ENCODE data around the gene SLC7A6OS. TPM values are rescaled to one million over a fixed set of nuclear protein-coding genes. Genes with fewer than 3 reads are reported as not detected.

The SLC7A6OS gene
- total RNA-seq, 1 experiment from 2014 or later = 11.5 TPM

DNA sequence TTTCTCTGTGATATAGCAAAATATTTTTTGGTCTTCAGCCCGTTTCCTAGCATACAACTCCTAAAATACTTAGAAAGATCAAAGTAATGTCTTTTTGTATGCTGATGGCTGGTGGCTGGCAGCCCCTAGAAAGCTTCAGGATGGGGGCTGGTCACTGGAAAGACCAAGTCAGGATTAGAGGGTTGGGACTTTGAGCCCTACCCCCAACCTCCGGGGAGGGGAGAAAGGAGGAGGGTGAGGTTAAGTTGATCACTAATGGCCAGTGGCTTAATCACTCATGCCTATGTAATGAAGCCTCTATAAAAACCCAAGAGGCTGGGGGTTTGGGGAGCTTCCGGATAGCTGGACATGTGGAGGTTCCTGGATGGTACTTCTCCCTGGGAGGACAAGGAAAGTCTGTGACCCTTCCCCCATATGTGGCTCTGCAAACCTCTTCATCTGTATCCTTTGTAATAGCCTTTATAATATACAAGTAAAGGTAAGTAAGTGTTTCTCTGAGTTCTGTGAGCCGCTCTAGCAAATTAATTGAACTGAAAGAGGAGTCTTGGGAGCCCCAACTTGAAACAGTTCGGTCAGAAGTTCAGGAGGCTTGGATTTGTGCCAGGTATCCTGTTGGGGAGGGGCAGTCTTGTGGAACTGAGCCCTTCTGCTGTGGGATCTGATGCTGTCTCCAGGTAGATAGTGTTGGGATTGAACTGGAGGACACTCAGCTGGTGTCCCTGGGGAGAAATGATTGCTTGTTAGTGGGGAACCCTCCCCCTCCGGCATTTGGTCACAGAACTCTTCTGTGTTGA is 42.9 kb downstream of the SLC7A6OS start:
- no peak overlapping the region for H3K27ac ChIP-seq
- H3K4me1 ChIP-seq = no peaks in the 10 kb centered on the region
- no peaks in the 10 kb centered on the region for H3K9me3 ChIP-seq (replicated peaks)
- DNase-seq = no peak
- no peak overlapping the region for H3K4me3 ChIP-seq
- no peaks in the 10 kb centered on the region for H3K36me3 ChIP-seq
- H3K27me3 ChIP-seq = no peaks in the 10 kb centered on the region

DNA sequence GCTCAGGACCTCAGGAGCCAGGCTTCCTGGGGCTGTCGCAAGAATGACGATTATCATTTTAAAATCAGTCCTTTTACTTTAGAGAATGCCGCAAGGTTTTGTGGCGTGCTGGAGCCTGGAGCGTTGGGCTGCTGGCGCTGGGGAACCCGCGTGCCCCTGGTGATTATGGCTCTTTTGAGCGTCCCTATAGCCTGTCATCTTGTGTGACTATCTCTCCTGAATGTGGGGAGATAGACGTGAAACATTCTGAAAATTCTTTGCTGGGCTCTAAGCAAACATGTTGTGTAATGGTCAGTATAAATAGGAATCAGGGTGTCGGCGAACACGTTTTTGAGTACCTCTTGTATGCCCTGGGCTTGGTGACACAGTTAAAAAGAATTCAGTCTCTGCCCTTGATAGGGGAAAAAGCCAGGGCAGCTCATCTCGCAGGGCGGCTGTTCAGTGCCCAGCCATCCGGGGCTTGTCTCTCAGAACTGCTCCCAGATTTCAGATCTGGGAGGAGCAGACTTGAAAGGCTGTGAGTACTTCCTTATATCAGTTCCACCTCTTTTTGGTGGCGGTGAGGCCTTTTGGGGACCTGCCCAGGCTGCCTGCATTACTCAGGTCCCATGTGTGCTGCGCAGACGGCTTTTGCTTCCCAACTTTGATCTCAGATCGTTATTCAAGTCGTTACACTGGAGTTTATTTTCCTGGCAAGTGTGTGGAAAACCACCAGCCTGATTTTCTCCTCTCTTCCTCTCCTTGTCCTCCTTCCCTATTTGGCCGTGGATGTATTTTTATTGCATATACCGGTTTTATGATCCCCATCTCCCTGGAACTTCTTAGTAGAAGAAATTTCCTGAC is 45.4 kb downstream of the SLC7A6OS start:
- Histone ChIP-seq H3K27ac (peak overlapping the region; percentile 62), H3K4me3 (peak overlapping the region; percentile 87), H3K27me3 (no peaks in the 10 kb centered on the region), H3K4me1 (no peaks in the 10 kb centered on the region), H3K36me3 (no peaks in the 10 kb centered on the region), H3K9me3 (replicated peaks) (no peaks in the 10 kb centered on the region)
- DNase-seq = peak; percentile 33 to 50

DNA sequence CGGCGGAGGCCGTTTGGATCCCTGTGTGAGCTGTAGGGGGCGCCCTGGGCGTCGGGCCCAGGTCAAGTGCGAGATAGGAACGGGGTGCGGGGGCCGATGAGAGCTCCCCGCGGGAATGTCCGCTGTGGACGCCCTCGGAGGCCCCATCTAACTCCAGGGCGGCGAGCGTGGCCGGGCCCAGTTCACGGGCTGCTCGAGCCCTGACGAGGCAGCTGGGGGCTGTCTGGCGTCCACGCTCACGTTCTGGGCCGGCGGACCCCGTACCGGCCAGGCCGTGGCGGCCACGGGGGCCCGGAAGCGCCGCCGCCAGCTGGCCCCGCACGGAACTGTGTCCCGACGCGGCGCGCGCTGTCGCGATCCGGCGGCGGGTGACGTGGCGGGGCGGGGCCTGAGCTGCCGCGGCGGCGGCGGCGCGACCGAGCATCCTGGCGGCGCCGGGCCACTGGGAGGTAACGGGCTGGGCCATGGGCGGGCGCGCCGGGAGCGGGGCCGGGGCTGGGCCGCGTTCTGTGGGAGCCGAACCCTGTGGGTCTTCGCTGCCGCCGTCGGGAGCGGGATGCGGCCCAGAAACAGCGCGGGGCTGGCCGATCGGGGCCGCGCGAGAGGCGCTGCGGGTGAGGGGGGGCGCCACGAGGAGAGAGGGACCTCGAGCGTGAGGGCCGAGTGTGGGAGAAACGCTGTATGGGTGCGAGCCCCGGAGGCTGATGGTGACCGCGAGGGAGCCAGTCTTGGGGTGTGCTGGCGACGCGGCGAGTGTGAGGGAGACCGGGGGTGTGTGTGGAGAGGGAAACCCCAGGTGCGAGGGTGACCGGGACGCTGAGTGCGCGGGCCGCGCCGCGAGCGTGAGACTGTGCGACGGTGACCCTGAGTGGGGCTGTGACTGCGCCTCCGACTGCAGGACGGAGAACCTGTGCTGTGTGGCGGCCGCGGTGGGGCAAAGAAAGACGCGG is 46.3 kb downstream of the SLC7A6OS start, which contains the start of gene SLC7A6:
Gene SLC7A6, plus strand, starts transcription at position 399 of the 950 bp plus-strand sequence. CDS start 10,201 bp downstream, outside the sequence.
- H3K36me3 ChIP-seq = no peaks in the 10 kb centered on the region
- H3K9me3 ChIP-seq (replicated peaks) = no peaks in the 10 kb centered on the region
- H3K27me3 ChIP-seq = no peaks in the 10 kb centered on the region
- peak within 1 kb of the TSS; percentile 62 for H3K27ac ChIP-seq
- peak; percentile 74 to 77 for DNase-seq
- no peaks in the 10 kb centered on the region for H3K4me1 ChIP-seq
- H3K4me3 ChIP-seq = peak within 1 kb of the TSS; percentile 87

DNA sequence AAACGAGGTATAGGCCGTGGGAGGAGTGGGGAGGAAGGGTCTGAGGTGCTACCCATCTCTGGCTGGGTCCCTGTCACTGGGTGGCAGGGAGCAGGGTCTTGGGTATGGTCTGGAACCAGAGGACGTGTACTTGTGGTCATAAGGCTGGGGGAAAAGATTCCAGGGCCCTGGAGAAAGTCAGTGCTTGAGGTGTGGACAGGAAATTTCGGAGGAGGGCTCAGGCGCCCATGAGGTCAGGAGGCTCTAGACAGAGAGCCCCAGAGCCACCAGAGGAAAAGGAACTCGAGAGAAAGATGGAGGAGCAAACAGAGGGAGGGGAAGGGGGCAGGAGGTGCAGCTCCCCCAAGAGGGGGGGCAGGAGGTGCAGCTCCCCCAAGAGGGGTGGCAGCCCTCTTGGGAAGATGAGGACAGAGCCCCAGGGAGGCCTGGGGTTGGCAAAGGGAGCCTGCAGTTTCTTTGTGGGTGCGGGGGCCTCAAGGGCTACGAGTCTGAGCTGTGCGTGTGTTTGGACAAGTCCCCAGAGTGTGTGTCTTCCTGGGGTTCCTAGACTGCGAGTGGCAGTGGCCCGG is 47.1 kb downstream of the SLC7A6OS start:
- Histone ChIP-seq H3K4me1 (no peaks in the 10 kb centered on the region), H3K27ac (peak overlapping the region; percentile 62), H3K36me3 (no peaks in the 10 kb centered on the region), H3K9me3 (replicated peaks) (no peaks in the 10 kb centered on the region), H3K4me3 (peak overlapping the region; percentile 87), H3K27me3 (no peaks in the 10 kb centered on the region)
- DNase-seq = no peak

GRCh38 chr16:68259007-68259825 is 51.5 kb downstream of the SLC7A6OS start:
- H3K9me3 ChIP-seq (replicated peaks) = no peaks in the 10 kb centered on the region
- no peak for DNase-seq
- no peak overlapping the region for H3K27ac ChIP-seq
- no peaks in the 10 kb centered on the region for H3K4me1 ChIP-seq
- no peak overlapping the region for H3K4me3 ChIP-seq
- H3K36me3 ChIP-seq = no peaks in the 10 kb centered on the region
- no peaks in the 10 kb centered on the region for H3K27me3 ChIP-seq

DNA sequence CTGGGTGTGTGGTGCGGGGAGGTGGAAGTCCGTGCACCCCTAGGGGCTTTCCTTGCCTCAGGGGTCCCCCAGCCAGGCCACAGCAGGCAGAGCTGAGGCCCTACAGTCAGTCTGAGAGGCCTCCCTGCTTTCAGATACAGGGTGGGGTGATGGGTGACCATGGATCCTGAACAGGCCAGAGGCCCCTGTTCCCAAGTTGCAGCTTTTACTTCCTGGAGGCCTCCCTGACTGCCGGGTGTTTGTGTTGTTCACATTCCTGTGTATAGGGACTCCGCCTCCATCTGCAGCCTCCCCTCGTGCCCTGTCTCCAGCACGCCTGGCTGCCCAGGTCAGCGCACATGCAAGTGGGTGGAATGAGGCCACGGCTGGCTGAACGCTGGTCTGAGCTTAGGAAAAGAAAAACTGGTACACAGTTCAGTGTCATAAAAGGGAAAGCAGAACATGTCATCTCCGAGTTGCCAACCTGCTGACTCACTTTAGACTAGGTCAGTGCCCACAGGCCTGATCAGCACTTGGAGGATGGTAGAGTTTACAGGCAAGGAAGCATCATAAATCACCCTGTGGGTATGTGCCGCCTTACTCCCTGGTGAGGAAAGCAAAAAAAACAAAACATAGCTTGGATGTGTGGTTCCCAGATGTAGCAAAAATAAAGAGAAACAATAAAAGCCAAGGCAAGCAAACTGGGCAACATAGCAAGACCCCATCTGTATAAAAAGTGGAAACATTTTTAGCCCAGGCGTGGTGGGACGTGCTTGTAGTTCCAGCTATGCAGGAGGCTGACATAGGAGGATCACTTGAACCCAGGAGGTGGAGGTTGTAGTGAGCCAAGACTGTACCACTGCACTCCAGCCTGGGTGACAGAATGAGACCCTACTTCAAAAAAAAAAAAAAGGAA is 52.6 kb downstream of the SLC7A6OS start:
- no peaks in the 10 kb centered on the region for H3K36me3 ChIP-seq
- no peaks in the 10 kb centered on the region for H3K4me1 ChIP-seq
- no peaks in the 10 kb centered on the region for H3K9me3 ChIP-seq (replicated peaks)
- no peak overlapping the region for H3K27ac ChIP-seq
- DNase-seq = no peak
- H3K4me3 ChIP-seq = no peak overlapping the region
- H3K27me3 ChIP-seq = no peaks in the 10 kb centered on the region

DNA sequence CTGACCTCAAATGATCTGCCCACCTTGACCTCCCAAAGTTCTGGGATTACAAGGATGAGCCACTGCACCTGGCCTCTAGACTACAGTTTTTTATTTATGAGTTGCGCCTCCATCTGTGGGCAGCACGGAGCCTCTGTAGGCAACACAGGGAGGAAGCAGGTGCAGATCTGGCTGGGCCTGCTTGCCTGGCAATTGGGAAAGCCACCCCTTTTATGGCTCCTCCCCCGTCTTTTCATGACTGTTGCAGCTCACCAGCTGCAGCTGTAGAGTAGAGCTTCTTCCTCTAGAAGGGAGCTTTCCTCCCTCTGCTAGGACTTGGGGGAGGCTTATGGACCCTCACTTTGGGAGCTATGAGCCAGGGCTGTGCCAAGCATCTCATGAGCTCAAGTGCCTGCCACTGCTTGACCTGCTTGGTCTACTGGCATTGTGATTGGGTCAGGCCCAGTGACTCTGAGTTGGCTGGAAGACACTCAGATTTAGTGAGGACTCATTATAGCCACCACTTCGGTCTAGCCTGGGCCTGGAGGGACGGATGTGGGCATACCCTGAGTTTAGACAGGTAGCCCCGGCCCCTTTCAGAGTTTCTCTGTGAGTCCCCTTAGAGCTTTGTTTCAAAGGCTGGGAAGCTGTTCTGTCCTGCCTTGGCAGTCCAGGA is 53.4 kb downstream of the SLC7A6OS start:
- Histone ChIP-seq H3K27ac (no peak overlapping the region), H3K27me3 (no peaks in the 10 kb centered on the region), H3K4me3 (no peak overlapping the region), H3K36me3 (no peaks in the 10 kb centered on the region), H3K4me1 (no peaks in the 10 kb centered on the region), H3K9me3 (replicated peaks) (no peaks in the 10 kb centered on the region)
- DNase-seq = peak; percentile 46 to 58

- no peak for DNase-seq
- H3K36me3 ChIP-seq = no peaks in the 10 kb centered on the region
These were observed 55.0 kb downstream of the SLC7A6OS start for GRCh38 chr16:68255712-68256111.

GRCh38 chr16:68253721-68254120 is 57.0 kb downstream of the SLC7A6OS start:
- Histone ChIP-seq H3K27me3 (no peaks in the 10 kb centered on the region), H3K36me3 (no peaks in the 10 kb centered on the region), H3K4me3 (no peak overlapping the region), H3K27ac (no peak overlapping the region), H3K9me3 (replicated peaks) (no peaks in the 10 kb centered on the region), H3K4me1 (no peaks in the 10 kb centered on the region)
- no peak for DNase-seq

More at GRCh38 chr16:68255712-68256111, 55.0 kb downstream of the SLC7A6OS start:
- H3K27ac ChIP-seq = no peak overlapping the region
- no peaks in the 10 kb centered on the region for H3K9me3 ChIP-seq (replicated peaks)
- H3K4me3 ChIP-seq = no peak overlapping the region
- no peaks in the 10 kb centered on the region for H3K27me3 ChIP-seq
- no peaks in the 10 kb centered on the region for H3K4me1 ChIP-seq

- H3K27ac ChIP-seq = no peak overlapping the region
- no peaks in the 10 kb centered on the region for H3K36me3 ChIP-seq
- no peaks in the 10 kb centered on the region for H3K4me1 ChIP-seq
- no peaks in the 10 kb centered on the region for H3K9me3 ChIP-seq (replicated peaks)
- no peak overlapping the region for H3K4me3 ChIP-seq
- H3K27me3 ChIP-seq = no peaks in the 10 kb centered on the region
- no peak for DNase-seq
These were observed 58.4 kb downstream of the SLC7A6OS start for GRCh38 chr16:68252383-68252782.

DNA sequence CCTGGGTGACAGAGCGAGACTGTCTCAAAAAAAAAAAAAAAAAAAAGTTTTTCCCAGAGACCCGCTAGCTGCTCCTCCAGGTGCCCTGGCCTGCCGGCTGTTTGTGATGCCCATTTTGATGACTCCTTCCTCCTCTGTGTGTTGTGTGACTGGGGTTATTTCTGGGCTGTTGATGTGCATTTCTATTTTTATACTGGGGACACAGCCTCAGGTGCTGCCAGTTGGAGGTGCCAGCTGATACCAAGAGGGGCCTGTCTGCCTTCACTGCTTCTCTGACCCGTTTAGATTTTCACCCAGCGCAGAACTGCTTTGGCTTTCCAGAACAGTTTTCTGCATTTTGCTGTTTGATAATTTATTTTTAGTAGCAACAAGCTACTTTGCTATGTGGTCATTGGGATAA is 58.9 kb downstream of the SLC7A6OS start:
- Histone ChIP-seq H3K27ac (no peak overlapping the region), H3K9me3 (replicated peaks) (no peaks in the 10 kb centered on the region), H3K4me3 (no peak overlapping the region), H3K36me3 (no peaks in the 10 kb centered on the region), H3K4me1 (no peaks in the 10 kb centered on the region), H3K27me3 (no peaks in the 10 kb centered on the region)
- no peak for DNase-seq

DNA sequence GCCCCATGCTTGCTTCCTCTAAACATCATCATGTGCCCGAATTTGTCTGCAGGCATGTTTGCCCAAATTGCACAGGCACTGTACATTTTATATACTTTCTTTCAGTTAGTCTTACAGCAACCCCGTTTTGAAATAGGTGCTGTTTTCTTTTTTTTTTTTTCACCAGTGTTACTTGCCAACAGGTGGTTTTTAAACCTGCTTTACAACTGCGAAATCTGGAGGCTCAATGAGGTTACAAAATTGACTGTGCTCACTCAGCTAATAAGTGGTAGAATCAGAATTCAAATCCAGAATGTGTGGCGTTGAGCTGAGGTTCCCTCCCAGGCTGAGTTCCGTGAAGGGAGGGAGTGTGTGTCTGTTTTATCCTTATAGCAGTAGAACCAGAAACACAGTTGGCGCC is 59.8 kb downstream of the SLC7A6OS start:
- H3K9me3 ChIP-seq (replicated peaks) = no peaks in the 10 kb centered on the region
- DNase-seq = no peak
- H3K27me3 ChIP-seq = no peaks in the 10 kb centered on the region
- H3K36me3 ChIP-seq = no peaks in the 10 kb centered on the region
- H3K27ac ChIP-seq = no peak overlapping the region
- H3K4me3 ChIP-seq = no peak overlapping the region
- no peaks in the 10 kb centered on the region for H3K4me1 ChIP-seq
